Endothelial cell of umbilical vein (primary cell): Measurements from ENCODE around the gene AXIN2. TPM values are rescaled to one million over a fixed set of nuclear protein-coding genes. Genes with fewer than 3 reads are reported as not detected.

Source experiments
- BruUV-seq: library from RNA; stranded (reverse); fragments of 400-500 nt; replicated peaks from 2 replicates; lab custom pipeline; 2021; lab: Mats Ljungman, UMichigan
- CTCF ChIA-PET: fragments of 300-600, 350-600 bp; sonication (Branson Sonifier 250); formaldehyde crosslinking; loops from one replicate; lab custom pipeline; 2021; ENCODE audit warnings: antibody characterized with exemption, inconsistent platforms; lab: Charles Lee
- POLR2A ChIA-PET: fragments of 300-600, 350-600 bp; sonication (Branson Sonifier 250); formaldehyde crosslinking; loops from one replicate; lab custom pipeline; 2021; ENCODE audit warnings: antibody characterized with exemption, inconsistent platforms; lab: Charles Lee
- DNase-seq: peaks from one replicate; pipeline ENCODE4 v3.0.0-alpha.2; 2011; ENCODE audit warnings: low read depth, low spot score
- FAIRE-seq: peaks from 2 replicates; lab custom pipeline; 2011; peaks lifted over from hg19 to GRCh38; lab: Jason Lieb, UNC
- H2AFZ ChIP-seq: 2 replicates; pipeline ENCODE4 v1.6.0; 2012; ENCODE audit warnings: low read depth, low read length, control low read depth, inconsistent platforms
- H3K27ac ChIP-seq: 2 replicates; pipeline ENCODE4 v1.5.1; 2011; ENCODE audit warnings: low read depth, mild to moderate bottlenecking, control low read depth, low read length, moderate library complexity; ENCODE audit not compliant: insufficient read depth
- H3K27me3 ChIP-seq, 2 experiments: 2 replicates each; pipeline versions ENCODE4 v1.6.0 to v1.6.1; 2011; ENCODE audit warnings: low read length in 2 of 2, mixed read lengths in 1 of 2; ENCODE audit not compliant: control insufficient read depth in 2 of 2, insufficient read depth in 2 of 2
- H3K36me3 ChIP-seq, 2 experiments: 2 replicates in 1 of 2; 3 replicates in 1 of 2; pipeline ENCODE4 v1.5.1; 2011; ENCODE audit warnings: low read length in 2 of 2, mild to moderate bottlenecking in 1 of 2, moderate library complexity in 1 of 2; ENCODE audit not compliant: control insufficient read depth in 2 of 2, insufficient read depth in 2 of 2; ENCODE audit errors: extremely low read depth in 1 of 2
- H3K4me1 ChIP-seq: 3 replicates; pipeline ENCODE4 v1.5.1; 2011; ENCODE audit warnings: mild to moderate bottlenecking, low read length; ENCODE audit not compliant: control insufficient read depth, insufficient read depth; ENCODE audit errors: extremely low read depth
- H3K4me2 ChIP-seq: 2 replicates; pipeline ENCODE4 v1.6.1; 2011; ENCODE audit warnings: low read length, control low read depth, mixed read lengths; ENCODE audit not compliant: insufficient read depth
- H3K4me3 ChIP-seq, 3 experiments: fragments of 200-600 bp in 1 of 3; sonication (generic), shearing (Covaris generic) in 1 of 3; replicated peaks in 1 of 3; 2 replicates each; pipeline ENCODE4 v1.5.1; 2011 to 2016; ENCODE audit warnings: control low read depth in 3 of 3, low read length in 3 of 3, mild to moderate bottlenecking in 2 of 3, inconsistent platforms in 1 of 3, low read depth in 1 of 3, moderate library complexity in 1 of 3; ENCODE audit not compliant: insufficient read depth in 1 of 3
- H3K79me2 ChIP-seq: 2 replicates; pipeline ENCODE4 v1.6.0; 2012; ENCODE audit warnings: low read length, inconsistent platforms; ENCODE audit not compliant: control insufficient read depth, insufficient read depth
- H3K9ac ChIP-seq: replicated peaks from 2 replicates; pipeline ENCODE3; 2011; ENCODE audit warnings: low read length, control low read depth; ENCODE audit not compliant: insufficient read depth; ENCODE audit errors: extremely low read depth
- H3K9me1 ChIP-seq: replicated peaks from 3 replicates; pipeline ENCODE4 v1.6.0; 2011; ENCODE audit warnings: mild to moderate bottlenecking, low read length; ENCODE audit not compliant: control insufficient read depth, insufficient read depth; ENCODE audit errors: extremely low read depth
- H3K9me3 ChIP-seq: replicated peaks from 2 replicates; pipeline ENCODE4 v1.5.1; 2012; ENCODE audit warnings: low read length, inconsistent platforms; ENCODE audit not compliant: control insufficient read depth, insufficient read depth
- H4K20me1 ChIP-seq: replicated peaks from 2 replicates; pipeline ENCODE3; 2011; ENCODE audit warnings: mild to moderate bottlenecking, low read length; ENCODE audit not compliant: control insufficient read depth, insufficient read depth; ENCODE audit errors: extremely low read depth
- CTCF ChIP-seq, 2 donors: IDR thresholded peaks; 1 replicate in 1 of 2; 2 replicates in 1 of 2; pipeline ENCODE4 v1.5.1; 2011; ENCODE audit warnings: low read length in 2 of 2, mild to moderate bottlenecking in 2 of 2, moderate library complexity in 2 of 2, control low read depth in 1 of 2, inconsistent platforms in 1 of 2, low read depth in 1 of 2; ENCODE audit not compliant: insufficient read depth in 1 of 2; ENCODE audit errors: extremely low read depth in 1 of 2
- EZH2 ChIP-seq: IDR thresholded peaks from 2 replicates; pipeline ENCODE4 v1.6.1; 2012; ENCODE audit warnings: borderline replicate concordance, low read depth, mild to moderate bottlenecking, moderate library complexity, low read length, inconsistent platforms; ENCODE audit not compliant: severe bottlenecking
- FOS ChIP-seq: IDR thresholded peaks from 2 replicates; pipeline ENCODE4 v1.6.1; 2011; ENCODE audit warnings: mild to moderate bottlenecking, low read length, moderate library complexity, borderline replicate concordance; ENCODE audit not compliant: insufficient read depth
- GATA2 ChIP-seq: IDR thresholded peaks from 2 replicates; pipeline ENCODE4 v1.7.0; 2011; ENCODE audit warnings: low read depth, mild to moderate bottlenecking, moderate library complexity, mixed read lengths, low read length; ENCODE audit not compliant: insufficient read length, insufficient read depth
- JUN ChIP-seq: IDR thresholded peaks from 2 replicates; pipeline ENCODE4 v1.6.1; 2011; ENCODE audit warnings: borderline replicate concordance, low read depth; ENCODE audit not compliant: insufficient read length, insufficient read depth
- MAX ChIP-seq: IDR thresholded peaks from 2 replicates; pipeline ENCODE4 v1.6.1; 2011; ENCODE audit not compliant: insufficient read depth, insufficient read length
- MYC ChIP-seq: IDR thresholded peaks from one replicate; pipeline ENCODE4 v1.6.1; 2011; ENCODE audit warnings: mild to moderate bottlenecking, low read depth, low read length
- POLR2A ChIP-seq: IDR thresholded peaks from 2 replicates; pipeline ENCODE4 v1.6.1; 2012; ENCODE audit warnings: low read depth, mild to moderate bottlenecking, control low read depth, low read length
- POLR2AphosphoS5 ChIP-seq: IDR thresholded peaks from 2 replicates; pipeline ENCODE4 v1.6.1; 2012; ENCODE audit warnings: low read depth, mild to moderate bottlenecking, control low read depth, low read length, moderate library complexity; ENCODE audit not compliant: insufficient read depth
- dilution Hi-C: fragments of 300-500 bp; cut with MboI; formaldehyde crosslinking; loops from one replicate; pipeline ENCODE4 v1.15.0; 2019; ENCODE audit warnings: low sequenced_read_pairs; ENCODE audit not compliant: extremely low pct_ligation_motif_present
- intact Hi-C: fragments of 100-400 bp; cut with micrococcal nuclease; formaldehyde crosslinking; loops from one replicate; pipeline ENCODE4 v1.10.0; 2022
- polyA plus RNA-seq, 4 experiments: library from polyadenylated mRNA; depleted of rRNA in 3 of 4; stranded (reverse) in 3 of 4; unstranded in 1 of 4; fragments of >200 nt; gene quantifications; 2 replicates each; pipeline versions ENCODE4 v1.2.1 to v1.2.3, GENCODE V29; 2011 to 2012; ENCODE audit warnings: missing spikeins in 1 of 4
- total RNA-seq: library from RNA; stranded (reverse); gene quantifications from 2 replicates; pipeline ENCODE4 v1.2.3, GENCODE V29; 2021

The AXIN2 gene
- total and polyA plus RNA-seq, 2 donors (not counting 3 experiments of a cell fraction or from before 2014, with no cell fraction given), result 1.3 to 3.0 TPM

- H3K4me1 ChIP-seq, result peaks cover 5% of the 10 kb centered on the region
- no peaks in the 10 kb centered on the region for H4K20me1 ChIP-seq
- dilution Hi-C loops, result no loop called here
- H3K4me3 ChIP-seq, result peak overlapping the region in 1 of 3 experiments; percentile 30
- no peak overlapping the region for H3K27ac ChIP-seq
- H3K27me3 ChIP-seq, result no peaks in the 10 kb centered on the region
- intact Hi-C loops, result no loop called here
- H3K9me1 ChIP-seq, result no peaks in the 10 kb centered on the region
- no peak overlapping the region for H3K9ac ChIP-seq
- FAIRE-seq (peak; percentile 24), DNase-seq (no peak)
- no peaks in the 10 kb centered on the region for H3K36me3 ChIP-seq
- H3K79me2 ChIP-seq, result no peaks in the 10 kb centered on the region
- H2AFZ ChIP-seq, result peak overlapping the region; percentile 76
- TF ChIP-seq CTCF (IDR thresholded peaks at IDR 0.05; ENCODE audit: extremely low read depth in 1 of 2, insufficient read depth in 1 of 2, low read depth in 1 of 2, low read length in 2 of 2) (no peak), MYC (no peak), EZH2 (no peak), MAX (no peak), GATA2 (no peak), FOS (no peak), POLR2AphosphoS5 (no peak), POLR2A (no peak), JUN (no peak)
- no TSS peak for BruUV-seq
- H3K9me3 ChIP-seq, result no peaks in the 10 kb centered on the region
- ChIA-PET POLR2A (no interaction called here), CTCF (interaction anchor here (0.8 kb wide), 1 partner anchor 152 kb away, joined by 4 read pairs; no protein-coding TSS in a partner anchor)
- H3K4me2 ChIP-seq, result peak overlapping the region; percentile 71
These were observed 32.7 kb upstream of the AXIN2 start for GRCh38 chr17:65593855-65594845.
